IPS-15b (cell line): ENCODE measurements around the gene RRAGC.

Experiments
- H3K27me3 ChIP-seq: one replicate; pipeline ENCODE4 v1.6.1; 2013; ENCODE audit warnings: low read length; ENCODE audit not compliant: control insufficient read depth, insufficient read depth
- H3K36me3 ChIP-seq: one replicate; pipeline ENCODE4 v1.6.1; 2013; ENCODE audit warnings: low read length; ENCODE audit not compliant: control insufficient read depth, insufficient read depth
- H3K4me1 ChIP-seq: one replicate; pipeline ENCODE4 v1.6.1; 2013; ENCODE audit warnings: mild to moderate bottlenecking, low read length; ENCODE audit not compliant: control insufficient read depth, insufficient read depth
- H3K4me3 ChIP-seq: one replicate; pipeline ENCODE4 v1.5.1; 2013; ENCODE audit warnings: low read depth, low read length
- H3K9ac ChIP-seq: one replicate; pipeline ENCODE4 v1.6.1; 2013; ENCODE audit warnings: low read depth, mild to moderate bottlenecking, low read length
- H3K9me3 ChIP-seq: one replicate; pipeline ENCODE4 v1.6.1; 2013; ENCODE audit warnings: mild to moderate bottlenecking, low read length; ENCODE audit not compliant: control insufficient read depth, insufficient read depth

The RRAGC gene

GRCh38 chr1:38826886-38827285, 32.7 kb downstream of the RRAGC start:
- Histone ChIP-seq H3K4me3 (no peak overlapping the region), H3K4me1 (no peaks in the 10 kb centered on the region), H3K9ac (no peak overlapping the region), H3K27me3 (peaks cover 6% of the 10 kb centered on the region), H3K36me3 (no peaks in the 10 kb centered on the region), H3K9me3 (no peaks in the 10 kb centered on the region)

GRCh38 chr1:38826262-38826661, 33.3 kb downstream of the RRAGC start:
- Histone ChIP-seq H3K4me1 (no peaks in the 10 kb centered on the region), H3K9me3 (no peaks in the 10 kb centered on the region), H3K27me3 (peaks cover 10% of the 10 kb centered on the region), H3K9ac (no peak overlapping the region), H3K36me3 (no peaks in the 10 kb centered on the region), H3K4me3 (no peak overlapping the region)

GRCh38 chr1:38820860-38821259, 38.7 kb downstream of the RRAGC start:
- Histone ChIP-seq H3K9ac (no peak overlapping the region), H3K4me3 (no peak overlapping the region), H3K27me3 (peaks cover 49% of the 10 kb centered on the region), H3K4me1 (peaks cover 3% of the 10 kb centered on the region), H3K9me3 (no peaks in the 10 kb centered on the region), H3K36me3 (no peaks in the 10 kb centered on the region)

- H3K9me3 ChIP-seq, result no peaks in the 10 kb centered on the region
- H3K4me3 ChIP-seq, result no peak overlapping the region
- H3K4me1 ChIP-seq, result peaks cover 3% of the 10 kb centered on the region
- H3K9ac ChIP-seq, result no peak overlapping the region
- H3K36me3 ChIP-seq, result no peaks in the 10 kb centered on the region
- H3K27me3 ChIP-seq, result peaks cover 62% of the 10 kb centered on the region
Measured at GRCh38 chr1:38819516-38819915, 40.1 kb downstream of the RRAGC start.

- Histone ChIP-seq H3K9me3 (no peaks in the 10 kb centered on the region), H3K9ac (no peak overlapping the region), H3K4me3 (peak overlapping the region; percentile 70), H3K4me1 (peaks cover 3% of the 10 kb centered on the region), H3K27me3 (peaks cover 65% of the 10 kb centered on the region), H3K36me3 (no peaks in the 10 kb centered on the region)
Measured at GRCh38 chr1:38819040-38819439, 40.5 kb downstream of the RRAGC start.

GRCh38 chr1:38818175-38818976, 41.2 kb downstream of the RRAGC start:
- Histone ChIP-seq H3K36me3 (no peaks in the 10 kb centered on the region), H3K4me3 (peak overlapping the region; percentile 70), H3K27me3 (peaks cover 72% of the 10 kb centered on the region), H3K9me3 (no peaks in the 10 kb centered on the region), H3K9ac (no peak overlapping the region), H3K4me1 (peaks cover 3% of the 10 kb centered on the region)

- H3K9ac ChIP-seq, result no peak overlapping the region
- peak overlapping the region; percentile 70 for H3K4me3 ChIP-seq
- H3K9me3 ChIP-seq, result no peaks in the 10 kb centered on the region
- H3K4me1 ChIP-seq, result peaks cover 3% of the 10 kb centered on the region
- H3K36me3 ChIP-seq, result no peaks in the 10 kb centered on the region
- H3K27me3 ChIP-seq, result peaks cover 79% of the 10 kb centered on the region
Measured at GRCh38 chr1:38817267-38818174, 42.1 kb downstream of the RRAGC start.

- Histone ChIP-seq H3K4me1 (peaks cover 3% of the 10 kb centered on the region), H3K9me3 (no peaks in the 10 kb centered on the region), H3K36me3 (no peaks in the 10 kb centered on the region), H3K4me3 (peak overlapping the region; percentile 47), H3K27me3 (peaks cover 74% of the 10 kb centered on the region), H3K9ac (no peak overlapping the region)
Measured at GRCh38 chr1:38815903-38816627, 43.5 kb downstream of the RRAGC start.

GRCh38 chr1:38814984-38815464, 44.5 kb downstream of the RRAGC start:
- H3K36me3 ChIP-seq, result no peaks in the 10 kb centered on the region
- no peak overlapping the region for H3K4me3 ChIP-seq
- peaks cover 70% of the 10 kb centered on the region for H3K27me3 ChIP-seq

GRCh38 chr1:38814444-38814983, 45.1 kb downstream of the RRAGC start:
- Histone ChIP-seq H3K4me3 (no peak overlapping the region), H3K27me3 (peaks cover 65% of the 10 kb centered on the region), H3K4me1 (peaks cover 3% of the 10 kb centered on the region), H3K9me3 (no peaks in the 10 kb centered on the region), H3K36me3 (no peaks in the 10 kb centered on the region), H3K9ac (no peak overlapping the region)

More at GRCh38 chr1:38814984-38815464, 44.5 kb downstream of the RRAGC start:
- Histone ChIP-seq H3K4me1 (peaks cover 3% of the 10 kb centered on the region), H3K9me3 (no peaks in the 10 kb centered on the region), H3K9ac (no peak overlapping the region)

- no peak overlapping the region for H3K9ac ChIP-seq
- peaks cover 3% of the 10 kb centered on the region for H3K4me1 ChIP-seq
- no peaks in the 10 kb centered on the region for H3K36me3 ChIP-seq
- H3K27me3 ChIP-seq, result peaks cover 75% of the 10 kb centered on the region
- H3K4me3 ChIP-seq, result no peak overlapping the region
- no peaks in the 10 kb centered on the region for H3K9me3 ChIP-seq
Measured at GRCh38 chr1:38812981-38813380, 46.6 kb downstream of the RRAGC start.
